Islet of Langerhans (tissue), 1 donor: Measurements from ENCODE around the gene SFTPD.
A peak's percentile ranks its signal among the peaks of the same experiment; 100 is the strongest.
"Not testable (repeated sequence)": the region's sequence is repeated elsewhere in the genome, so short reads cannot be mapped to it uniquely, and the experiment has no call there.

Source experiments
- FAIRE-seq: peaks from one replicate; lab custom pipeline; 2011; peaks lifted over from hg19 to GRCh38; lab: Jason Lieb, UNC

The SFTPD gene

DNA sequence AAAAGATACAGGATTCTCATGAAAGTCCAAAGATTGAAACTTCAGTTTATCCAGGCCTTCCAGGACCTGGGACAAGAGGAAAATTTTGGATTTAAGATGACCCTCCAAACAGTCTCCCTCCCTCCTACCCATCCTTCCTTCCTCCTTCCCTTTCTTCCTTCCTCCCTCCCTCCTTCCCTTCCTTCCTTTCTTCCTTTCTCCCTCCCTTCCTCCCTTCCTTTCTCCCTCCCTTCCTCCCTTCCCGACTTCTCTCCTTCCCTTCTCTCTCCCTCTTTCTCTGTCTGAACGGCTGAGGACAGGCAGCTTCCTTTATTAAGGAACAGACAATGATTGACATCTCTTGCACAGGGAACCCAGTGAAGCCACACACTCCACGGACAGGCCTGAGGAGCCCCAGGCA, 23.3 kb downstream of the SFTPD start:
- no peak for FAIRE-seq

DNA sequence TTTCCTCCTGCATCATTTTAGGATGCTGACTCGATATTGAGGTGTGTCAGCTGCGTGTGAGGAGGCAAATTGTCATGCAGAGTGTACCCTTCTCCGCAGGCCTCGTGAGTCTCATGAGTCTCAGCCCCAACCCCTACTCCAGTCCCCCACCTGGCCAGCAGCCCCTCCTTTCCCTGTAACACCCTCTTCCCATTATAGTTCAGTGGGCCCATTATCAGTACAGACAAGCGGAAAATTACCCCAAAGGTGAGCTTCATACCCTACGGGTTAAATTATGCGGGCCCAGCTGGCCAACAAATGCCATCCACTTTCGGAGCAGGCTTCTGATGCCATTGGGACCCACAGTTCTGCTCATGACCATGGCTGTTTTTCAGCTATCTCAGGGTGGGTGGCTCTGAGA, 25.2 kb downstream of the SFTPD start:
- FAIRE-seq = no peak

DNA sequence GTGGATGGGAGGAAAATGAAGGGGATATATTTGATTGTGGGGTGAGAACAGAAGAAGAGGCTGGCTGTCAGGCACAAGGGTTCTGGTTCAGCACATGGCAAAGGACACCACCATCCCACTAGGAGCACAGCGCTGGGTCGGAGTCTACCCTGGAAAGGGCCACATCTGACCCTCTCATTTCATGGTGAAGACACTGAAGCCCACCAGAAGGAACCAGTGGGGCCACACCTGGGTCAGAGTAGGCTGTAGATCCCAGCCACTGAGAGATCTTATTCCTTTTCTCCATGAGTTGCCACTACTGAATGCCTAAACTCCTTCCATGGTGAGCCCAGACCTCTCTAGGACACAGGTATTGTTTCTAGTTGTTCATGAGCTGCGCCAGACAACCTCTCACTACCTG, 25.8 kb downstream of the SFTPD start:
- FAIRE-seq = no peak

DNA sequence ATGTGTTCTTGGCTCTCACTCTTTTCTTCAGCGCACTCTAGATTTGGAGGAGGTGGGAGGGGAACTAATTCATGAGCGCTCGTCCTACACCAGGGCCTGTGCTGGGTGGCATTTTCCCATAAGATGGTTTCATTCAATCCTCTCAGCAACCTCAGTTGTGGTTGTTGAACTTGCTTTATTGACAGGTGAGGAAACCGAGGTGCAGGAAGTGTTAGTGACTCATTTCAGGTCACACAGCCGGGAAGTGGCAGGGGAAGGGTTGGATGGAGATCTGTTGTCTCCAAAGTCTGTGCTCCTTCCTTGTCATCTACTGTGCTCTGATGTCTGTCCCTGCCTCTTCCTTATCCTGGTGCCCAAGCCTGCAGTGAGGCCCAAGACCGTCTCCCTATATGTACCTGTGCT, 26.9 kb downstream of the SFTPD start:
- FAIRE-seq = not testable (repeated sequence)

DNA sequence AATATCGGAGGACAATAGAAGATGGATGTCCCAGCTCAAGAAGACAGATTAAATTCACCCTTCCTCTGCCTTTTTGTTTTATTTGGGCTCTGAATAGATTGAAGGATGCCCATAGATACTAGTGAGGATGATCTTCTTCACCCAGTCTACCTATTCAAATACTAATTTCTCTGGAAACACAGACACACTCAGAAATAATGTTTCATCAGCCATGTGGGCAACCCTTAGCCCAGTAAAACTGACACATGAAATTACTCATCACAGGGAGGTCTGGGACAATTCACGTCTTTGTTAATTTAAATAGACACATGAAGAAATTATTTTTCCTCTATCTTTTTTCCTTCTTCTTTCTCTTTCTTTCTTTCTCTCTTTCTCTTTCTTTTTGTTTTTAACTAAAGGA, 33.1 kb downstream of the SFTPD start:
- not testable (repeated sequence) for FAIRE-seq

DNA sequence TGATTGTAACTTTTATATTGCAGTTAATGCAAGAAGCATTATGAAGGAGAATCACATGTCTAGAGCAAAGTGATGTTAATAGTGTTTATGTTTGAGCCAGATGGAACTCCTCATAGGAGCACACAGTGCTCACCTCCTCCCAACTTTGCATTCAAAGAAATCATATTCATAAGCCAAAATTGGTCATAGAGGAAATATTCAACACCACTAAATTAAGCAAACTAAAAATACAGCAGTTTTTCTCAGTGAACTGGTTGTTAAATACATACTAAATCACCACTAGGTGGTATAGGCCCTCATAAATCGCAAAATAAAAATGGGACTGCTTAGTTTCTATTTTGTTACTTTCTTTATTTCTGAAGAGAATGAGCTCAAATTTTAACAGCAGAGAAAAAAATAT, 34.4 kb downstream of the SFTPD start:
- FAIRE-seq = not testable (repeated sequence)

DNA sequence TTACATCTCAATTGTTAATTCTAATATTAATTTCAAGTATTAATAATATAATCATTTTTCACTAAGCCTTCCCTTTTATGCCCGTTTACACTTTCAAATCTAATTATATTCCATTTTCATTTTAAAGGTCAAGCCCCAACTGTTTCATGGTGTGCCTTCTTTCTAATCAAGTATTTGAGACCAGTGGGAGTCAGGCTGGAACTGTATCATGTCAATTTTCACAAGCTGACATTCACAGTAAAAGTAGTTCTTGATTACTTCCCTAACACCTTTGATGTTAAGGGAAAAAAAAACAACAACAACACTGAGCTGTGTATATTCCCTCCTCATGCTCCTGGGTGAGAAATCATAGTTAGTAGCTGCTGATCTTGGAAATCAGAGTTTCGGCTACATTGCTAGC, 38.1 kb downstream of the SFTPD start:
- FAIRE-seq = no peak

DNA sequence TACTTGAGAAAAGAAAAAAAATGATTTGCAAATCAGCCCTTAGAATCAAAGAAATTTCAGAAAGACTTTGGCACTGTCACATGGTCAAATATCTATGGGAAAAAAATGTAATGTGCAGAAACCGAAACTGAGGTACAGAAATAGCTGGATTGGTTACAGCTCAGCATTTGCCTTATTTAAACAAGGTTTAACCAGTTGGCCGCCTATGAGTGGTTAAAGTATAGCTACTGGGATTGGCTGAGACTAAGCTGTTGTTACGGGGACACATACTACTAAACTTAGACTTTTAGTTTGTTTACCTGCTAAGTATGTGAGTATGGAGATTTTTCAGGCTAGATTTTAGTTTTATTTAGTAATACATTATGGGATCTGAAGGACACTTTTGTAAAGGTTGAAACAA, 38.6 kb downstream of the SFTPD start:
- no peak for FAIRE-seq

DNA sequence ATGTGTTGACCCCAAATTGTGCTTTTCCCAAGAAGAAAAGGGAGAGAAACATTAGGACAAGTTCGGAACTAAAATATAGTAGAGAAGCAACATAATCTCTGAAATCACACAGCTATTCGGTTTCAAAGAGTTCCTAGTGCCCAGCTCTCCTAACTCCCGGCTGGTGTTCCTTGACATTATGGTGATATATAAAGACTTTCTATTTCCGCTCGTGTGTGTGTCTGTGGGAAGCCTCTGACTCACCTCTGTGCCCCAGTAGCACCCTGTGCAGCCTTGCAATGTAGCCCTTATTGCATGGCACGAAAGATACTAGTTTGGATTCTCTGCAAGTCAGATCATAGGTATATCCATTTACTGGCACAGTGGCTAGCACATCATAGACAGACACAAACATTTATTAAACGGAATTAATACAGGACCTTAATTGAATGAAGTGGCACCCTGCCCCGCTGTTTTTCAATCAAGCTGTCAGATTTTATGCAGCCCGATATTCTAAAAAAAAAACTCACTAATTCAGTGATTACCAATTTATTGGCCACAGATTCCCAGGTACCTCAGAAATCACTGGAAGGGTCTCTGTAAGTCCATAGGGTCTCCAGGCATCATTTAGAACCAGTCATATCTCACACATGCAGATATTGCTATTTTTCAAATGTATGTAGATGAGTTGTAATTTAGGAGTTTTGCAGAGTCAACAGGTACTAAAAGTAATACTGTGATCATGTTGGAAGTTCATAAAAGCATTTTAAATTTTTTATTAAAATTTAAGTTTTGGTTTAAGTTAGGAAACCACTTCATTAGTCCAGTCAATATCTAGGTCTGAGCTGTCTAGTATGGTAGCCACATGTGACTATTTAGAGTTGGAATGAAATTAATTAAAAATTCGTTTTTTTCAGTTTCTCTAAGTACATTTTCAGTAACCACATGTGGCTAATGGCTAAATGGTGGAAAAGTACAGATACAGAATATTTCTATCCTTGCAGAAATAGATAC, 43.3 kb downstream of the SFTPD start:
- FAIRE-seq = peak; percentile 58

DNA sequence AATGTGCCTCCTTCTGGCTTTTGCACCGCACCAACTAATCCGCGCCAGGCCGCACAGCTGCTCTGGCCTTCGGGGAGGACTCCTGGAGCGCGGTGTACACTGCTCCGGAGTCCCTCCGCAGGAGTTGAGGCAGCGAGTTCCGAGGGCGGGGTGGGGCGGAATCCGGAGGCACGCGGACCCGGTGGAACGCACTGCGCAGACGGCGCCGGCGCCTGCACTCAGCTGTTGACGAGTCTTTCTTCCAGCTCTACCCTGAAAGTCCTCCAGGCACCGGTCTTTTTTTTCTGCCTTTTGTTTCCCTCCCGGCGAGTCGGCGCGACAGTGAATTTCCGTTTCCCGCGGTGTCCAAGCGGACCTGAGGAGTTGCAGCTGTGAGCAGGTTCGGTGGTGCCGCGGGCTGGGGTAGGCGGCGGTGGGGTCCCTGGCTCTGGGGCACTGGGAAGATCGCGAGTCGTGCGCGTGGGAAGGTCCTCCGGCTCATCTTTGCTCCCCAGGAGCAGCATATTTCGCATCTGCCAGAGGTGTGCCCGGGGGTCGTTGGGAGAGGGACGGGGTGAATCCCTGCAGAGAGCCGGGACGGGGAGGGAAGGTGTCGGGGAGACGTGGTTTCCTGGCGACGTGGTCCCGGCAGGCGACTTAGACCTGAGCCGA, 44.1 kb downstream of the SFTPD start:
- FAIRE-seq = no peak

DNA sequence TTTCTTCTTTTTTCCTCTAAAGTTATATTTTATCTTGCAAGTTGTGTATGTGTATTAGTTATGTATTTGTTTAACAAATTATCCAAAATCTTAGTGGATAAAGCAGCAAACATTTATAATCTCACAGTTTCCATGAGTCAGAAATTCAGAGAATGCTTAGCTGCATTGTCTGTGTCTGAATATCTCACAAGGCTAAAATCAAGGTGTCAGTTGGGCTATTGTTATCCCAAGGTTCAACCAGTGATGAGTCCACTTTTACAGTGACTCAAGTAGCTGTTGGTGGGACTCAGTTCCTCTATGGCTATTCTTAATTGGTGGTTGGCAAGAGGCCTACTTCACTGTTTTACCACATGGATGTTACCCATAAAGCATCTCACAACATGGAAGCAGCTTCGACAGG, 47.3 kb downstream of the SFTPD start:
- not testable (repeated sequence) for FAIRE-seq

DNA sequence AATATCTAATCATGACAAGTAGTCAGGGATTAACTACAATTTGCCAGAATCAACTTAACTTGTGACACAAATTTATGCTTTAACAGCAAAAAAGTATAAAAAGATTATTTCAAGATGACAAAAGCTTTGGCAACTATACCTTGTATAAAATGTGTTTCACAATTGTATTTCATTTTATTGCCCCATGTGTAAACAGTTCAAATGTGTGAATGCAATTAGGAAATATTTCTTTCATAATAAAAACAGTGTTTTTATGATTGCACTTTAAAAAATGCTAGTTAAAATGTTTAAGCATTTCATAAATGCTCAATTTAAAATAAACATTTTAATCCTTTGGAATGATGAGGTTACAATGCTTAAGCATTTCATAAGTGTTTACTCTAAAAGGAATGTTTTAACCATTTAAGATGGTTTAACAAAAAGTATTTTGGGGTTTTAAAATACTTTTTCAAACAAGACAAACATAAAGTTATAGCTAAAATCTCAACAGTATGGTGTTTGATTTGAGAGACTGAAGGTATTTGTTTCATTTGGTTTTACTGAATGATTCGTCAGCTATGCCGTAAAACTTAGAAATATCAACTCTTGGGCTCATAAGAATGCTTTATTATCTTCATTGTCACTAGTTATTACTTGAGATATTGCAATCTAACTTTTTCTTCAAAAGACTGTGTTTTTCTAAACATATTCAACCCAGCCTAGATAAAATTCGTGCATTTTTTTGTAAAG, 50.1 kb downstream of the SFTPD start:
- FAIRE-seq = peak; percentile 47

DNA sequence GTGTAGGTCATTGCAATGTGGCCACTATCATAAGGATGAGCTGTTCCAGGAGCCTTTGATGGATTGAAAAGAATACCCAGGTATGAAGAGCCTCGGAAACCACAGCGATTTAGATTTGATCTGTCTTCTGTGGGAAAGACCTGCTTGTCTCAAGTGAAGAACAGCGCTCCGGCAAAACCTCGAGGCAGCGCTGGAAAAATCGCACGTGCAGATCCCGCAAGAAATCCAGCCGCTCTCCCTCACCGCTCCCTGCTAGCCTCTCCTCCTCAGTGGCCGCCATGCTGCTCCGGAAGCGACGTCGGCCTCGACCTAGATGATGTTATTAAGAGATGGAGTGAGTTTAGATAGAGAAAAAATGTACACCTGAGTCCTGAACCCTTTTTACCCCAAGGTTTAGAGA, 56.0 kb downstream of the SFTPD start:
- not testable (repeated sequence) for FAIRE-seq

DNA sequence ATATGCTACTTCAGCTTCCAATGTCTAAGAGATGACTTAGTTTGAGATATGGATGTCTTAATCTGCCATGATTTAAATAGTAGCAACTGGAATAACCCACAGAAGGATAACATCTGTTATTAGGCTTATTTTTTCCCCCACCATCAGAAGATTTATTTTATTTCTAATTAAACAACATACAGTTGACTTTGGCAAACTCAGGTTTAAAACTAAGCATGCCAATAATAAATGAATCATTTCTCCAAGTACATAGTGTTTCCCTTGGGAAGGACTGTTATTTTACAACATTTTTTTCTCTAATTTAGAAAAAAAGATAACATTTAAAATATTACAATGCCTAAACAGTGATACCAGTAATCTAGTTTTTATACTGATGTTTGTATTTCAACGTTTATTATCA, 58.4 kb downstream of the SFTPD start:
- no peak for FAIRE-seq

DNA sequence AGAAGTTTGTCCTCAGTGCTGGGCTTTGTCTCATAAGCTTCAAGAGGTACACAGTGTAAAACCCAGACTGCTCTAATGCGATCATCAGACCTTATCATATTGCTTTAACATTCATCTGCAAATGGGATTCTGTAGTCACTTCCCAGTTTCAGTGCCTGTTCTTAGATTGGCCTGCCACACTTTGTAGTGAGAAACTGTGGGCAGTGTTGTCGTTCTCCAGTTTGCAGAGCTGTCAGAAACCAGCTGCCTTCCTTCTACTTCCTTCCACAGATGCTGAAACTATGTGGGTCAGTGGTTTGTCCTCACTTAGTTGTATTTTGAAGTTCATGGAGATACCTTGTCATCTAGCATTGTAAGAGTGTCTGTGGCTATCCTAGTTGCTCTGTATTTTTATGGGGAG, 59.9 kb downstream of the SFTPD start:
- FAIRE-seq = not testable (repeated sequence)
